ENCODE measurements around the gene KIAA0232. TPM values are rescaled to one million over a fixed set of nuclear protein-coding genes. Genes with fewer than 3 reads are reported as not detected.
"Not testable (repeated sequence)": the region's sequence is repeated elsewhere in the genome, so short reads cannot be mapped to it uniquely, and the experiment has no call there.

Gene KIAA0232
- polyA plus RNA-seq, 10 donors, result 19.3 to 21.9 (median 21.2) TPM

GRCh38 chr4:6753891-6754290 lies 28.6 kb upstream of the KIAA0232 start:
- DNase-seq, result no peak

GRCh38 chr4:6754481-6755087 lies 27.9 kb upstream of the KIAA0232 start:
- no peak for DNase-seq

- DNase-seq, result no peak
Observed at GRCh38 chr4:6755088-6755753, 27.3 kb upstream of the KIAA0232 start.

GRCh38 chr4:6756345-6756744 lies 26.2 kb upstream of the KIAA0232 start:
- not testable (repeated sequence) for DNase-seq

- DNase-seq, result no peak
Observed at GRCh38 chr4:6758728-6759127, 23.8 kb upstream of the KIAA0232 start.

- no peak for DNase-seq
Observed at GRCh38 chr4:6760865-6761264, 21.7 kb upstream of the KIAA0232 start.

- no peak for DNase-seq
Observed at GRCh38 chr4:6761649-6762615, 20.6 kb upstream of the KIAA0232 start.

- no peak for DNase-seq
Observed at GRCh38 chr4:6763330-6763851, 19.1 kb upstream of the KIAA0232 start.

- no peak for DNase-seq
Observed at GRCh38 chr4:6764976-6765620, 17.4 kb upstream of the KIAA0232 start.

GRCh38 chr4:6765703-6766102 lies 16.8 kb upstream of the KIAA0232 start:
- no peak for DNase-seq

GRCh38 chr4:6767386-6767747 lies 15.2 kb upstream of the KIAA0232 start:
- DNase-seq, result no peak

- DNase-seq, result no peak
Observed at GRCh38 chr4:6767748-6768538, 14.6 kb upstream of the KIAA0232 start.

GRCh38 chr4:6768539-6768905 lies 14.0 kb upstream of the KIAA0232 start:
- no peak for DNase-seq

- no peak for DNase-seq
Observed at GRCh38 chr4:6769233-6769988, 13.1 kb upstream of the KIAA0232 start.

- DNase-seq, result no peak
Observed at GRCh38 chr4:6769989-6770420, 12.5 kb upstream of the KIAA0232 start.

- DNase-seq, result no peak
Observed at GRCh38 chr4:6770581-6771228, 11.8 kb upstream of the KIAA0232 start.

GRCh38 chr4:6771229-6771671 lies 11.3 kb upstream of the KIAA0232 start:
- DNase-seq, result no peak

GRCh38 chr4:6772223-6772928 lies 10.2 kb upstream of the KIAA0232 start:
- DNase-seq, result peak in 2 of 3 donors; percentile 25 to 59

GRCh38 chr4:6773106-6773505 lies 9.4 kb upstream of the KIAA0232 start:
- DNase-seq, result no peak

Measured in muscle of back (tissue), 11 donors.